ENCODE results near the gene ANKRD30A. TPM values are rescaled to one million over a fixed set of nuclear protein-coding genes. Genes with fewer than 3 reads are reported as not detected.
"Not testable (repeated sequence)": the region's sequence is repeated elsewhere in the genome, so short reads cannot be mapped to it uniquely, and the experiment has no call there.

ANKRD30A gene
- polyA plus RNA-seq, 3 donors, result 0.27 TPM; not detected in 2

DNA sequence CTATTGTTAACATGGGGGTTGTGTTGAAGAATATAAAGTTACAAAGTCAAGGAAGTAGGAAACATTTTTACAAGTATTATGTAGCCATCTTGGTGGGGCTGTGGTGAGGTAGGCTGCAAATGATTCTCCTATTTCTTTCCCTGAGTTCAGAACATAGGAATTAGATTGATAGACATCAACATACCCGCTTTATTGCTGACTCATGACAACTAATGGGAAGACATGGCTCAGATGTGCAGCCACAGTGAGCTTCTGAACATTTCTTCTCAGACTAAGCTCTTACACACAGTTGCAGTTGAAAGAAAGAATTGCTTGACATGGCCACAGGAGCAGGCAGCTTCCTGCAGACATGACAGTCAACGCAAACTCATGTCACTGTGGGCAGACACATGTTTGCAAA lies 110.7 kb downstream of the ANKRD30A start:
- no peak overlapping the region for H3K27ac ChIP-seq (ENCODE audit: low read depth, low read length)
- 57 to 68% (median 68%) methylated on average over 2 of the region's 2 CpGs for WGBS, 3 donors

DNA sequence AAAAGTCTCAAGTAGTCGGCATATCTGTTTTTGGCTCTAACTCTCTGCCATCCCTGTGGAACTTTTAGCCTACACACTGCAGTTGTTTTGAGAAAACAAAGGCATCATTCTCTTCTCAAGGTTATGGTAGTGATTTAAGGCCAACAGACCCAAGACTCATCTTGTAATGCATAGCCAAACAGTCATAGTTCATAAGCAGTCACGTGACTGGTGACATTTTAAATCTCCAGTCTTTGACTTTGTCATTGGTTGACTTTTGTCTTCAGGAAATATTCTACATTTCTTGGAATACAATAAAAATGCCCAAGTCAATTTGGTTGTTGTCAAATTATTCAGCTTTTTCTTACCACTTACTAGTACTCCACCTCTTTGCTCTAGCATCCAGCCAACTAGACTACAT lies 114.8 kb downstream of the ANKRD30A start:
- no peak overlapping the region for H3K27ac ChIP-seq (ENCODE audit: low read depth, low read length)
- 67 to 74% (median 67%) methylated on average over 2 of the region's 2 CpGs for WGBS, 3 donors

DNA sequence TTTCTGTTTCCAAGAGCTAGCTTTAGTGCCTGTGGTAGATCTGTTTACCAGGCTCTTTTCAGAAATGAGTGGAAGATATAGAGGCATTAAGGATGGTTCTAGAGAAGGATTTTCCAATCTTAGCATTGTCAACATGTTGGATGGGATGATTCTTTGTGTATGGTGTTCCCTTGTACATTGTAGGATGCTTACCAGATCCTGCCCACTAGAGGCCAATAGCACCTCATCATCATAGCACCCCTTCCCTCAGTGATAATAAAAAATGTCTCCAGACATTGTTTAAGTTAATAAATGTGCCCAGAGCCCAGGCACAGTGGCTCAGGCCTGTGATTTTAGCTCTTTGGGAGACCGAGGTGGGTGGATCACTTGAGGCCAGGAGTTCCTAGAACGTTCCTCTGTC lies 121.2 kb downstream of the ANKRD30A start:
- 47 to 71% (median 66%) methylated on average over 2 of the region's 2 CpGs for WGBS, 3 donors
- no peak overlapping the region for H3K27ac ChIP-seq (ENCODE audit: low read depth, low read length)

DNA sequence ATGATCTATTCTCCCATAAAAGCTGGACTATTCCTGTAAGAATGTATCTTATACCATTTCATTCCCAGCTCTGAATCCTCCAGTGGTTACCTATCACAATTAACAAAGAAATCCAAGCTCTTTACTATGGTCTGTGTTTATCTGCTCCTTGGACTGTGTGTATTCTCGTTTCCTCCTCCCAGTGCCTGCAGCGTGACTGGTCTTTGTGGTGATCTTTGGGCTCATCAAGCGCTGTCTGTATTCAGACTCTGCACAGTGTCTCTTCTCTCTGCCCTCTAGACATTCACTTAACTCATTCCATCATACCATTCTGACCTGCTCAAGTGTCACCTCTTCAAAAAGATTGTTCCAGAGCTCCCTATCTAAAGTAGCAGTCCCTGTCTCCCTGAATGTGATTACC lies 130.4 kb downstream of the ANKRD30A start:
- 47 to 68% (median 61%) methylated on average over 3 of the region's 3 CpGs for WGBS, 3 donors
- not testable (repeated sequence) for H3K27ac ChIP-seq (ENCODE audit: low read depth, low read length)

DNA sequence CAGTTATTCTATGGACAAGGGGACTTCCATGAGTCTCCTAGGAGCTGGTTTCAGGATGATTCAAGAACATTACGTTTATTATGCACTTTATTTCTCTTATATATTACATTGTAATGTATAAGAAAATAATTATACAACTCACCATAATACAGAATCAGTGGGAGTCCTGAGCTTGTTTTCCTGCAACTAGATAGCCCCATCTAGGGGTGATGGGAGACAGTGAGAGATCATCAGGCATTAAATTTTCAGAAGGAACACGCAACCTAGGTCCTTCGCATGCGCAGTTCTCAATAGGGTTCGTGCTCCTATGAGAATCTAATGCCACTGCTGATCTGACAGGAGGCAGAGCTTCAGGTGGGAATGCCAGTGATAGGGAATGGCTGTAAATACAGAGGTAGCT lies 137.9 kb downstream of the ANKRD30A start:
- WGBS, 3 donors, result 66 to 75% (median 72%) methylated on average over 5 of the region's 5 CpGs

DNA sequence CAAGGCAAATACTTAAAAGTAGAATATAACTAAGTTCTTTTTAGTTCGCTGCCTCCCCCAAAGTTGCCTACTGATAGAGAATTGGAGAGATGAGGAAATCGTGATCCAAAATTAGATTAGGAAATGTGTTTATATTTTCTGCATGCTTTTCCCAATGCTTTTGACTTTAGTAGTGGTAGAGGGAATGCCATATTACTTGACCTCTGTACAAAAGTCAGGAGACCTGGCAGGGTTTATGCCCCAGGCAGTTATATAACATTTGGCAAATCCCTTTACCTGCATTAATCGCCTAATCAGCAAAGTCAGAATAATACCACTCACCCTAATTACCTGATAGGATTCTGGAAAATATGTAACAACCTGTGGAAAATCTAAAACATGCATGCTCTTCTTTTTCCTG lies 142.9 kb downstream of the ANKRD30A start:
- WGBS, 3 donors, result 56 to 69% (median 65%) methylated on average over 3 of the region's 3 CpGs
- no peak overlapping the region for H3K27ac ChIP-seq (ENCODE audit: low read depth, low read length)

More for the DNA sequence above, 137.9 kb downstream of the ANKRD30A start:
- no peak overlapping the region for H3K27ac ChIP-seq (ENCODE audit: low read depth, low read length)

DNA sequence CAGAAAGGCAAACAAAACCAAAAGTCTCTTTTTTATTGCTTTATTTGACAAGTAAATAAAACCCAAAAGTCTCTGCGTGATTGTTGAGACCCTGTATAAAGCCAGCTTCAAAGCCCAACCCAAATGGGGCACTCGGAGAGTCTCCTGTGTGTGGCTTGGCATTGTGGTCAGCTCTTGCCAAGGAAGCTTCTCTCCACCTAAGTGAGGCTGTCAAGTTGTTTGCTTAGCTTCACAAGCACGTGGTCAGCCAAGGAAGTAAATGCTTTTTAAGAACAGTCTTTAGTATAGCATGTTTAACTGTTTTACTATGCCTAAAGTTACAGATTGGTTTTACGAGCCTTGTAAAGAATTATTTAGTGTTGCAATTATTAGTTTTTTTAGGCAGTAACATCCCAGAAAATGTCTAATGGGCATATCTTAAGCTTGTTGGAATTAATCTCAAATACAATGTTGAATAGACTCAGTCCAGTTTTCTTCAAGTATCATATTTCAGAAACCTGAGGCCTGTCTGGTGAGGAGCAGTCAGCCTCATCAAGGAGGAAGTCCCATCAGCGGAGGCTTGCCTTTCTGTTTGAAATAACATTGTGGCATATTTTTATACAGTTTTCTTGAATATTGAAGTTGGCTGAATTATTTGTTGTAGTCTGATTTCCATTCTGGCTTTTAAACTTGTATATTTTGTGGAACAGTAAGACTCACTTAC lies 144.3 kb downstream of the ANKRD30A start:
- WGBS, 3 donors, result 48 to 73% (median 63%) methylated on average over 5 of the region's 5 CpGs
- no peak overlapping the region for H3K27ac ChIP-seq (ENCODE audit: low read depth, low read length)

DNA sequence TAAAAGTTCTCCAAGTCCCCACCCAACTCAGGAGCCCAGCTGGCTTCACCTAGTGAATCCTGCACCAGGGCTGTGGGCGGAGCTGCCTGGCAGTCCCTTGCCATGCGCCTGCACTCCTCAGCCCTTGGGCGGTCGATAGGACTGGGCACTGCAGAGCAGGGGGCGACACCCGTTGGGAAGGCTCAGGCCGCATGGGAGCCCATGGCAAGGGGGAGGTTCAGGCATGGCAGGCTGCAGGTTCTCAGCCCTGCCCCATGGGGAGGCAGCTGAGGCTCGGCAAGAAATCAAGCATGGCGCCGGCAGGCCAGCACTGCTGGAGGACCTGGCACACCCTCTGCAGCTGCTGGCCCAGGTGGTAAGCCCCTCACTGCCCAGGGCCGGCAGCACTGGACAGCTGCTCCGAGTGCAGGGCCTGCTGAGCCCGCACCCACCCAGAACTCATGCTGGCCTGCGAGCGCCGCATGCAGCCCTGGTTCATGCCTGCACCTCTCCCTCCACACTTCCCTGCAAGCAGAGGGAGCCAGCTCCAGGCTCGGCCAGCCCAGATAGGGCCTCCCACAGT lies 149.9 kb downstream of the ANKRD30A start:
- 88 to 92% (median 90%) methylated on average over 15 to 17 of the region's 17 CpGs for WGBS, 3 donors
- H3K27ac ChIP-seq (ENCODE audit: low read depth, low read length), result no peak overlapping the region

DNA sequence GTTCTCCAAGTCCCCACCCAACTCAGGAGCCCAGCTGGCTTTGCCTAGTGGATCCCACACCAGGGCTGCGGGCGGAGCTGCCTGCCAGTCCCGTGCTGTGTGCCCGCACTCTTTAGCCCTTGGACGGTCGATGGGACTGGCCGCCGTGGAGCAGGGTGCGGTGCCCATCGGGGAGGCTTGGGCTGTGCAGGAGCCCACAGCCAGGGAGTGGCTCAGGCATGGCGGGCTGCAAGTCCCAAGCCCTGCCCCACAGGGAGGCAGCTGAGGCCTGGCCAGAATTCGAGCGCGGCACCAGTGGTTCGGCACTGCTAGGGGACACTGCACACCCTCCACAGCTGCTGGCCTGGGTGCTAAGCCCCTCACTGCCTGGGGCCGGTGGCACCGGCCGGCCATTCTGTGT lies 159.7 kb downstream of the ANKRD30A start:
- WGBS, 3 donors, result 94 to 97% (median 95%) methylated on average over 14 to 18 of the region's 18 CpGs

DNA sequence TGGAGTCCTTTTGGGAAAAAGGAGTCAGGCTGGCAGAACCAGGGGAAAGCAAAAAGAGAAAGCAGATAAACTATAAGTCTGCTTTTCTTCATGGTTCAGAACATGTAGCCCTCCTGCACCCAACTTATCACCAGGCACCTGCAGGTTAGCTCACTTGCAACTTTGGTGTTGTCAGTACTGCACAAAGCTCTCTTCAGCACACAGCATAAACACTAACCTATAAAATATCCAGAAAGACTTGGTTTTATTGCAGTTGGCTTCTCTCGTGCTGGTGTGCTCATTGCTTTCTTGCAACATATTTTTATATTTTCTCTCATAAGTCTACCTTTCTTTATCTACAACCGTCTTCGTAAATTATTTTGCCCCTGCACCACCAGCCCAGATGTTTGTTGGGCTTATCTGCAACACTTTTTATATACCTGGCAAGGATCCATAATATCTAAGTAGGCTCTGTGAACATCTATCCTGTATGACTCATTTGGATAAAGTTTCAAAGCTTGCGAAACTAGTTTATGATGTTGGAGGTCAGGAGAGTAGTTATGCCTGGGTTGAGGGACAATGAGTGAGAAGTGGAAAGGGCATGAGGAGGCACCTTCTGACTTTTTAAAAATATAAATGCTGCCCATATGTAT lies 164.6 kb downstream of the ANKRD30A start:
- no peak overlapping the region for H3K27ac ChIP-seq (ENCODE audit: low read depth, low read length)
- WGBS, 3 donors, result 72 to 84% (median 79%) methylated on average over 4 of the region's 4 CpGs

More for the DNA sequence above, 159.7 kb downstream of the ANKRD30A start:
- no peak overlapping the region for H3K27ac ChIP-seq (ENCODE audit: low read depth, low read length)

DNA sequence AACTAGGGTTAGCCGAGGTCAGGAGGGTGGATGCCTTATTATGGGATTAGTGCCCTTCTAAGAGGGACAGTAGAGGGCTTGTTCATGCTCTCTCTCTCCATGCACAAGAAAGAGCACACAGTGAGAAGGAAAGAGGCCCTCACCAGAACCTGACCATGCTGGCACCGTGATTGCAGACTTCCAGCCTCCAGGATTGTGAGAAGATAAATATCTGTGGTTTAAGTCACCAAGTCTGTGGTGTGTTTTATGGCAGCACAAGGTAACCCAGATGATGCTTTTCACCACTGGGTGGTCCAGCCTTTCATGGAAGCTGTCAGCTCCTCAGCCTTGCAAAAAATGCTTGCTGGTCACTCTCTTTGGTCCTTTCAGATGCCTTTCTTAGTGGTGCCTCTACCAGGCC lies 175.9 kb downstream of the ANKRD30A start:
- no peak overlapping the region for H3K27ac ChIP-seq (ENCODE audit: low read depth, low read length)
- 40 to 68% (median 63%) methylated on average over 2 of the region's 2 CpGs for WGBS, 3 donors

DNA sequence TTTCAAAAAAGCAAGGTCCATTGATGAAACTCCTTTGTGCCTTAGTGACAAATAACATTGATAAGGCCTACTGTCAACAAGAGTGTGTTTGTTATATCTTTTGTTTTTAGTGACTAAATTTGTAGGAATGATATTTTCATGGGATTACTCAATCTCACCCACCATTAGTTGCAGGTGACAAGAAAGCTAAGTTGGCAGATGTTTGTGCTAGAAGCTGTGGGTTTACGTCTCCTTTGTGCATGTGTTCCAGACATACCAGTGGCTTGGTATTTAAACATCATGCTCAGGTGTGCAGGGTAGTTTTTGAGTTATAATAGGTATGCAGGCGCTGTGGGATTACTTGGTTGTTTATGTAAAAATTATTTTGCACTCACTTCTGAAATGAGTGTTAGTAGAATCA lies 178.6 kb downstream of the ANKRD30A start:
- 53 to 74% (median 66%) methylated on average over 2 of the region's 2 CpGs for WGBS, 3 donors
- no peak overlapping the region for H3K27ac ChIP-seq (ENCODE audit: low read depth, low read length)

DNA sequence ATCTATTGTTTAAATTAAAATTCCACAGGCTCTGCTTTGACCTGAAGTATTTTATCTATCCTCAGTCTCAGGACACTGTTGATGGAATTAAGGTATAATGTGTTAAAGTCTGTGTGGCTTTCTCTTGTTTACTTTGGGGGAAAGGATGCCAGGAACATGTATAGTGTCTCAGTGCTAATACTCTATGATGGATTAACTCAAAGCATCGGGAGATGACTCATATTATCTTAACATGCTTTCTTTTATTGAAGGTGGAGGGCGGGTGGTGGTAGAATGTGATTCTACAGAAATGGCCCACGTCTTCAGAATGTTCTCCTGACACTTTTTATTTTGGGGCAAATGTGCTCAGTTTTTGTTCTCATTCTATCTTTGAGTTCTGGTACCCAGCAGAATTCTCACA lies 189.0 kb downstream of the ANKRD30A start:
- 47 to 65% (median 60%) methylated on average over 3 of the region's 3 CpGs for WGBS, 3 donors

DNA sequence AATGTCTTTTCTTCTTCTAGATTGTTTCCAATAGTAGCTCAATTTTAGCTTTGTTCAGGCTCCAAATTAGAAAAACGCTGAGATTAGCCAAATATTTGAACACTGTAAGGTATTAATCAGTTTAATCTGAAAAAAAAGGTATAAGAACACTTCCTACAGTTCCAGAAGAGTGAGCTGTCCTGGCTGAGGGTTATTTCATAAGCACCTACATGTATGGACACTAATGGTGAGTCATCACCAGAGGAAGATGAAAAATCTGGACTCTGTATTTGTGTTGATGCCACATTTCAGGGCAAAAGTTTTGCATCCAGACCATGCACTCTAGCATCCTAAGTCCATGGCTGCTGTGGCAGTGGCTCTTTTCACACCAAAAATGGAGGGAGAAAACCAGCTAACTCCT lies 189.5 kb downstream of the ANKRD30A start:
- 21% methylated on average over 1 of the region's 1 CpG for WGBS, 3 donors
- H3K27ac ChIP-seq (ENCODE audit: low read depth, low read length), result no peak overlapping the region

More for the DNA sequence above, 189.0 kb downstream of the ANKRD30A start:
- no peak overlapping the region for H3K27ac ChIP-seq (ENCODE audit: low read depth, low read length)

DNA sequence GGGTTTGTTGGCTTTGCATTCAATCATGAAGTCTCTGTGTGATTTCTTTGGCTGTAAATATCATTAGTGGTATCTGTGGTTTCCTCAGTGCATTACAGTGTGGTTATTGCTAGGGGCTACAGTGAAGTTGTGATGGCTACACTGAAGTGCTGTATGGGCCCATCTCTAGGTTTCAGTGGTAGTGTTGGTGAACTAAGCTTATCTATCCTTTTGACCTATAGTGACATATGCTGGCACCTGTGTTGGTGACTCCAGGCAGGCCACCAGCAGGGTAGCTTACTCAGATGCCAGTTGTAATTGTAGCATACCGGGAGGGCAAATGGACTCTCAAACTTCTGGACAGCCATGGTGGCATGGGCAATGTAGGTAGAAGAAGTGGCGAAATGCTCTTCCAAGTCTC lies 219.0 kb downstream of the ANKRD30A start:
- 59 to 87% (median 79%) methylated on average over 2 of the region's 2 CpGs for WGBS, 3 donors
- no peak overlapping the region for H3K27ac ChIP-seq (ENCODE audit: low read depth, low read length)

DNA sequence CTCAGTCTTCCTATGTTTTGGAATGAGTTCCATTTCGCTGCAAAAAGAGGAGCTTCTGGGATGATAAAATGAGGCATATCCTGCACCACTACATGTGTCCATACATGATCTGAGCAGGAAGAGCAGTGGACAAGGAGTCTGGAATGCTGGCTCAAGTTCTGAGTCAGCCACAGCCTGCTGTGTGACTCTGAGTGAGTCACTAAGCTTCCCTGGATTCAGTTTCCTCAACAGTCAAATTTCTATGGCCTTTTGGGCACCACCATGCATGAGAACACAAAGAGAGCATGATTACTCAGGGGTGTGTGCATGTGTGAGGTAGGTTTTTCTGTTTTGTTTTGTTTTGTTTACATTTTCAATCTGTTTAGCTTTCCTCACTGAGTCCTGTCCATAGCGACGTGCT lies 254.6 kb downstream of the ANKRD30A start:
- no peak overlapping the region for H3K27ac ChIP-seq (ENCODE audit: low read depth, low read length)
- 70 to 83% (median 71%) methylated on average over 3 of the region's 3 CpGs for WGBS, 3 donors

DNA sequence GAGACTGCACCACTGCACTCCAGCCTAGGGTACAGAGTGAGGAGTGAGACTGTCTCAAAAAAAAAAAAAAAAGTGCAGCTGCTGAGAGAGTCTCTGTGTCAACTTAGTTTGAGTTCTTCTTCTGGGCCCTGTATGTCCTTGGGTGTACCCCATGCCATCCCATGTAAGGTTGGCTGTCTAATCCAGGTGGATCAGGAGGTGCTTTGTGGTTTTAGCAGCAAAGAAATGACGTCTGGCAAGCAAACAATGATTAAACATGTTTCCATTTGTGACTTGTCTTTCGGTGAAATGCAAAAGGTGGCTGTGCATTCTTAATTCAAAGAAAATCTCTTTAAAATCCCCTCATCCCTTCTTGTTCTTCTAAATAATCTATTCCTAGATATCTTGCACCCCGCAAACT lies 255.9 kb downstream of the ANKRD30A start:
- H3K27ac ChIP-seq (ENCODE audit: low read depth, low read length), result no peak overlapping the region
- WGBS, 3 donors, result 67 to 75% (median 74%) methylated on average over 3 of the region's 3 CpGs

DNA sequence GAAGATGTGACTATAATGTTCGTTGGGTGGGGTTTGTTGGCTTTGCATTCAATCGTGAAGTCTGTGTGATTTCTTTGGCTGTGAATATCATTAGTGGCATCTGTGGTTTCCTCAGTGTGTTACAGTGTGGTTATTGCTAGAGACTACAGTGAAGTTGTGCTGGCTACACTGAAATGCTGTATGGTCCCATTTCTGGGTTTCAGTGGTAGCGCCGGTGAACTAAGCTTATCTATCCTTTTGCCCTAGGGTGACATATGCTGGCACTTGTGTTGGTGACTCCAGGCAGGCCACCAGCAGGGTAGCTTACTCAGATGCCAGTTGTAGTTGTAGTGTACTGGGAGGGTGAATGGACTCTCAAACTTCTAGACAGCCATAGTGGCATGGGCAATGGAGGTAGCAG lies 259.5 kb downstream of the ANKRD30A start:
- no peak overlapping the region for H3K27ac ChIP-seq (ENCODE audit: low read depth, low read length)
- 71 to 85% (median 78%) methylated on average over 4 of the region's 4 CpGs for WGBS, 3 donors

DNA sequence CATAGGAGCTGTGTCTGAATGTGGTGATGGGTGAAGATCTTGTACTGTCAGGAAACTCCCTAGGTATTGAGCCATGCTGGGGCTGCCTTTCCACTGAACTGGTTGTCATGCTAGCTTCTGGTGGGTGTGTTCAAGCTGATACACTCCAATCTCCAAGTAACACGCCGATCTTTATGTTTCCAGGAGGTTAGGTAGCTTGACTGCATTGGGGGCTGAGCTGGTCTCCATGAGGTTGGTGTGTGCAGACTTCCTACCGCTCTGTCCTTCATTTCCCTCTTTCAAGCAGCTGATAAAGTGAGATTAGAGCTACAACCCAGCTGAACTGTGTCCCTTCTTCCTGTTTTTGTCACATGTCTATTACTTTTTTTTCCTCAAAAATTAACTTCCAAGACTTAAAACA lies 265.5 kb downstream of the ANKRD30A start:
- WGBS, 3 donors, result 58 to 82% (median 81%) methylated on average over 3 of the region's 3 CpGs
- no peak overlapping the region for H3K27ac ChIP-seq (ENCODE audit: low read depth, low read length)

DNA sequence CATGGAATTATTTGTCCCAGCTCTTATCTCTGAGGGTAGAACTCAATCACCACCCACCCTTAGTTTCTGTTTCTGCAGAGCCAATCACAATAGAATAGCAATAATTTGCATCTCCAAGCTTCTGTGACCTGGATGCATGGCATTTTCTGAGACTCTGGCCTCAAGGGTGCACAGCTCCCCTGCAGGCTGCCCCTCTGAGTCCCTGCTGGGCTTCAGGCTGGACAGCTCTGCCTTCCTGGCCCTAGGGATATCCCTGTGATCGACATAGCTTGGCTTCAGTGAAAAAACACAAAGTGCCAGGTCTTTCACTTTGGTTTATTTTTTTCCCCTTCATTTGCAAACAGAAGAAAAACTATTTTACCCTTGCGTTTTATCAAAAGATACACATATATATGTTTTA lies 275.4 kb downstream of the ANKRD30A start:
- 51 to 66% (median 63%) methylated on average over 2 of the region's 2 CpGs for WGBS, 3 donors
- H3K27ac ChIP-seq (ENCODE audit: low read depth, low read length), result not testable (repeated sequence)
